ENCODE data around the gene PCDH12. TPM values are rescaled to one million over a fixed set of nuclear protein-coding genes. Genes with fewer than 3 reads are reported as not detected.

Gene PCDH12
- total RNA-seq, 1 donor from 2014 or later, result not detected

GRCh38 chr5:141966275-141966962 lies 8.4 kb upstream of the PCDH12 start:
- no peaks in the 10 kb centered on the region for H3K36me3 Mint-ChIP-seq
- no peaks in the 10 kb centered on the region for H3K9me3 Mint-ChIP-seq
- DNase-seq (ENCODE audit: extremely low spot score, unreplicated experiment), result no peak

GRCh38 chr5:141965071-141965470 lies 7.1 kb upstream of the PCDH12 start:
- TF ChIP-seq CTCF (conservative IDR thresholded peaks at IDR 0.05), result no peak
- DNase-seq (ENCODE audit: extremely low spot score, unreplicated experiment), result no peak
- H3K27ac Mint-ChIP-seq, result no peak overlapping the region
- H3K36me3 Mint-ChIP-seq, result no peaks in the 10 kb centered on the region
- H3K4me1 Mint-ChIP-seq (ENCODE audit: unreplicated experiment), result peaks cover 16% of the 10 kb centered on the region
- H3K4me3 Mint-ChIP-seq, result no peak overlapping the region
- H3K9me3 Mint-ChIP-seq, result no peaks in the 10 kb centered on the region
- H3K27me3 Mint-ChIP-seq, result no peaks in the 10 kb centered on the region

More at GRCh38 chr5:141966275-141966962, 8.4 kb upstream of the PCDH12 start:
- Mint-ChIP-seq H3K4me3 (no peak overlapping the region), H3K27ac (no peak overlapping the region), H3K4me1 (ENCODE audit: unreplicated experiment) (peaks cover 13% of the 10 kb centered on the region), H3K27me3 (no peaks in the 10 kb centered on the region)
- TF ChIP-seq CTCF (conservative IDR thresholded peaks at IDR 0.05), result no peak

GRCh38 chr5:141963701-141964100 lies 5.7 kb upstream of the PCDH12 start:
- H3K4me1 Mint-ChIP-seq (ENCODE audit: unreplicated experiment), result peaks cover 10% of the 10 kb centered on the region
- H3K4me3 Mint-ChIP-seq, result no peak overlapping the region
- H3K27me3 Mint-ChIP-seq, result peaks cover 4% of the 10 kb centered on the region
- TF ChIP-seq CTCF (conservative IDR thresholded peaks at IDR 0.05), result no peak
- no peak overlapping the region for H3K27ac Mint-ChIP-seq
- H3K9me3 Mint-ChIP-seq, result no peaks in the 10 kb centered on the region
- DNase-seq (ENCODE audit: extremely low spot score, unreplicated experiment), result no peak
- H3K36me3 Mint-ChIP-seq, result no peaks in the 10 kb centered on the region

- H3K4me3 Mint-ChIP-seq, result no peak overlapping the region
- no peak for TF ChIP-seq CTCF (conservative IDR thresholded peaks at IDR 0.05)
- H3K36me3 Mint-ChIP-seq, result no peaks in the 10 kb centered on the region
- no peak overlapping the region for H3K27ac Mint-ChIP-seq
- H3K9me3 Mint-ChIP-seq, result no peaks in the 10 kb centered on the region
- H3K4me1 Mint-ChIP-seq (ENCODE audit: unreplicated experiment), result peaks cover 10% of the 10 kb centered on the region
- peaks cover 4% of the 10 kb centered on the region for H3K27me3 Mint-ChIP-seq
- no peak for DNase-seq (ENCODE audit: extremely low spot score, unreplicated experiment)
These were observed 3.5 kb upstream of the PCDH12 start for GRCh38 chr5:141961466-141961865.

GRCh38 chr5:141960449-141961323 lies 2.7 kb upstream of the PCDH12 start:
- H3K27ac Mint-ChIP-seq, result no peak overlapping the region
- peaks cover 10% of the 10 kb centered on the region for H3K4me1 Mint-ChIP-seq (ENCODE audit: unreplicated experiment)
- peak; percentile 85 for DNase-seq (ENCODE audit: extremely low spot score, unreplicated experiment)
- peaks cover 4% of the 10 kb centered on the region for H3K27me3 Mint-ChIP-seq
- no peaks in the 10 kb centered on the region for H3K9me3 Mint-ChIP-seq
- peak overlapping the region; percentile 22 for H3K4me3 Mint-ChIP-seq
- TF ChIP-seq CTCF (conservative IDR thresholded peaks at IDR 0.05), result peak; percentile 95
- no peaks in the 10 kb centered on the region for H3K36me3 Mint-ChIP-seq

All from type B pancreatic cell (in vitro differentiated cells).